NCI-H82 treated with DMSO at 0.1 percent for 48 hours (cell line): ENCODE data around the gene EPHA8.

ENCODE experiments used
- DNase-seq: peaks from one replicate; lab custom pipeline; 2025; ENCODE audit not compliant: unreplicated experiment; lab: John Stamatoyannopoulos, UW

The EPHA8 gene

DNA sequence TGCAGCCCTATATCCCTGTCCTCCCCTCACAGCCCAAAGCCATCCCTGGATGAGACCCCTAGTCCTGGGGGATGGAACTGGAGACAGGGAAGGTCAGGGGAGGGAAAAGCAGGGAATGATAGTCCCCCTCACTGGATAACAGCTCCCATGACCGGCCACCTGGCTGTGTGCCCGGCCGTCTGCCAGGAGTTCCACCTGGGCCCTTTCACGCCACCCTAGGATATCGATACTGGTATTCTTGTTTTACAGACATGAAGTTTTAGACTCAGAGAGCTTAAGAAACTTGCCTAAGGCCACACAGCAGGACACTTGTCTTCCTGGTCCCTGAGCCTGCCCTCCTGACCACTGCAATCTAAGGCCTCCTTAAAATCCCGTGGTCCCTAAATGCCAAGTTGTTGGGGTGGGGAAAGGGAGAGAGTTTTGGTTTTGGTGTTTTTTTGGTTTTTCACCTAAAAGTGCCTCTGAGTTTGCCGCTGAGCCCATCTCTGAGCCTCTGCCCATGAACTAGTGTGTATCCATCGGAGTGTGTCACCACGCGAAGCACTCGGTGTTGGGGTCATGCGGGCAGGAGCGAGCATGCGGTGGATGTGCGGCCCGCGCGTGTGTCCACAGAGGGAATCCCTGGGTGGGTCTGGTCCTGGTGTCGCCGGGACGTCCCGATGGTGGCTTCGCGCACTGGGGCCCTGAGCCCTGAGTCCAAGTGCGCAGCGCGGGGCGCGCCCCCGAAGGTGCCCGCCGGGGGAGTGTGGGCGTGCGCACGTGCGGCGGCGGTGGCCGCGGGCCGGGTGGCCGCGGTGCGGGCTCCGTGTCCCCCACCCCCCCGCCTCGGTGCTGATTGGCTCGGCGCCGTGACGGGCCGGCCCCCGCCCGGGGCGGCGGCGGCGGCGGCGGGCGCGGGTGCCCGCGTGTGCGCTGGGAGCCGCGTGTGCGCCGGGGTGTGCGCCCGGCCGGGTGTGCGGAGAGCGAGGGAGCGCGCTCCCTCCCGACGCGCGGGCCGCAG, at the start of gene EPHA8:
Gene EPHA8, plus strand, starts transcription at position 906 of the 1,000 bp plus-strand sequence. CDS start 147 bp downstream, outside the sequence.
- no peak for DNase-seq

DNA sequence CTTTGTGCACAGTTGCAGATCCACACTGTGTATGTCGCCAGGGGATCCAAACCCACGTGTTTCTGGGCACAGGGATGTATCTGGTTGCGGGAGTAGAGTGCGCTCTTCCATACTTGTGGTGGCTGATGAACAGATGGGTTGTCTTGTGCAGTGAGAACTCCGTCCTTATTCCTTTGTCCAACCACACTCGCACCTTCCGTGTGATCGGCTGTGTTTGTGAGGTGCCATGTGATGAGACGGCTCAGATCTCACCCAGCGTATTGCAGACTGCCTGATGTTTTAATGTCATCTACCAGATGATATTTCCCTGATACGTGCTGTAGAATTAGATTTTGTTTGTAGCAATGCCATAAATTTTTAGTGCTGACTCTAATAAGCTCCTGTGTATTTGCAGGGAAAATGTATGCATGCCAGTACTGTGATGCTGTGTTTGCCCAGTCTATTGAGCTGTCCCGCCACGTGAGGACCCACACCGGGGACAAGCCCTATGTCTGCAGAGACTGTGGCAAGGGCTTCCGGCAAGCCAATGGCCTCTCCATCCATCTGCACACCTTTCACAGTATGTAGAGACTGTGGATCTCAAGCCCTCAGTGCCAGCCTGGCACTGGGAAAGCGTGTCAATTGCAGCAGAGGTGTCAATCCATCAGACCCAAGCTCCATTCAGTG, 46.2 kb upstream of the EPHA8 start:
- no peak for DNase-seq

DNA sequence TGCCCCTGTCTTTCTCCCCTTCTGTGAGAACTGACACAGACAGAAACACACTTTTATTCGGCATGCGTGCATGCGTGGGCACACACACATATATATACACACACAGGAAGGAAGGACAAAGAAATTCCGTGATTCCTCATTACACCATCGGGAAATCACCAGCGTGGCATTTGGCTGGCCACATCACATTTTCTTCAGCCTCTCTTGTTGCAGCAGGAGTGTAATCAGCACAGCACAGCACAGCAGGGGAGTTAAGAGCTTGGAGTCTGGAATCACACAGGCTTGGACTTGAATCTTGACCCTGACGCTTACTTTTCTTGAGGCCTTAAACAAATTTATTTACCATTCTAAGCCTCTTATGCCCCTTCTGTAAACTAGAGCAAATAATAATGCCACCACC, 45.3 kb upstream of the EPHA8 start:
- DNase-seq = no peak

DNA sequence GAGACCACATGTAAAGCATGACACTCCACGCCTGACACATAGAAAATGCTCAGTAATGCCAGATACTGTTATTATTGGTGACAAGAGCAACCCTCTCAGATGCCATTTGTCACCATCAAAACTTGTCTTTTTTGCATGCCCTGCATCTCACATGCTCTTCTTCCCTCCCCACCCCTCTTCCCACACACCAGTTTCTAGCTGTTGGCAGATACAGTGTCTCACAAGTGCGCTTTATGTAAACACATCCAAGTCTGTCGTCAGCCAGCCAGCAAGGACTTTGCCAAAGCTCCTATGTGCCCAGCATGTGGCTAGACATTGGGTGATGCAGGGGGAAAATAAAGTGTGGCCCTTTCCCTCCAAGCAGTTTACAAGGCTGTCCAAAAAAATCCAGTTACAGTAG, 44.9 kb upstream of the EPHA8 start:
- no peak for DNase-seq

DNA sequence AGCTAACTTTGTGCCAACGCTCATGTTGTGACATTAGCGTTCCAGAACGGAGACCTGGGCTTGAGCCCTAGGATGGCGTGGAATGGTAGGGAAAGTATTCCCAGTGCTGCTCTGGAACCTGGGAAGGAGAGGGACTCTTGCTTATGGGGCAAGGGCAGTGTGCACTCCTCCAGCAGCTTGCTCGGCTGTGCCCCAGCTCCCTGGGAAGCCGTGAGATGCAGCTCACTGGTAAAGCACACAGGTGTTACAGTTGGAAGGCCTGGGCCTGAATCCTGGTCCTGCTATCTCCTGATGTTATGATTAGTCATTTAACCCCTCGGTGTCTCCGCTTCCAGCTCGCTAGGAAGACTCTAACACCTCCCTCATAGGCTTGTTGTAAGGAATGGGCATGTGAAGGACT, 42.4 kb upstream of the EPHA8 start:
- DNase-seq = no peak

DNA sequence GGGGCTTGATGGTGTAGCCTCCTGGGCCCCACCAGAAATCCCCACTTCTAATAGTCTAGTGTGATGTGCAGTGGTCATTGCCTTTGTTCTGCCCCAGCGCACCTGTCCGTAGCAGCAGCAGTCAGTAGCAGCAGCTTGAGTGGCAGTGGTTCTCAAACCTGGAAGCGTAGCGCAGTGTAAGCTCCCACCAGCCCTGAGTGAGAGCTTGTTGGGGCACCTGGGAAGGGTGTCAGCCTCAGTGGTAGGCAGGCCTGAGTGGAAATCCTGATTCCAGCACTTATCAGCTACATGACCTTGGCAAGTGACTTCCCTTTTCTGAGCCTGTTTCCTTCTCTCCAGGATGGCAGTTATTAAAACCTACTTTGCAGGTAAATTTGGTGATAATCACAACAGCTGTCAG, 41.6 kb upstream of the EPHA8 start:
- no peak for DNase-seq

DNA sequence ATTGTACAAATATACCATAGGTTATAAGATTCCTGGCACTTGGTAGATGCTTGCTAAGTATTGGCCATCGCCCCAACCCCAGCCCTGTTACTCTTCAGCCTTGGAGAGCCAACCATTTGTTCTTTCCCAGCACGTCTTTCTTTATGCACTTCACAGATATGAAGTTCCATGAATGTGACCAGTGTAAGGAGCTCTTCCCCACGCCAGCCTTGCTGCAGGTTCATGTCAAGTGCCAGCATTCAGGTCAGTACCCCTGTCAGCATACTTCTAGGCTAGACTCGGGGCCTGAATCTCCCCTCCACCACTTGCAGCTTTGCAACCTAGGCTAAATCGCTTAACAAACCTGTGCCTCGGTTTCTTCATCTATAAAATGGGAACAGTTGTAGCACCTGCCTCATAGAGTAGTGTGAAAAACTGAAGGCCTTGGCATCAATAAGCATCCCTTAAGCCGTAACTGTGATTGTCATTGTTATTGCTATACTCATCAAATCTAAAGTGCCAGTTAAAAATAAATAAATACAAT, 41.0 kb upstream of the EPHA8 start:
- no peak for DNase-seq

DNA sequence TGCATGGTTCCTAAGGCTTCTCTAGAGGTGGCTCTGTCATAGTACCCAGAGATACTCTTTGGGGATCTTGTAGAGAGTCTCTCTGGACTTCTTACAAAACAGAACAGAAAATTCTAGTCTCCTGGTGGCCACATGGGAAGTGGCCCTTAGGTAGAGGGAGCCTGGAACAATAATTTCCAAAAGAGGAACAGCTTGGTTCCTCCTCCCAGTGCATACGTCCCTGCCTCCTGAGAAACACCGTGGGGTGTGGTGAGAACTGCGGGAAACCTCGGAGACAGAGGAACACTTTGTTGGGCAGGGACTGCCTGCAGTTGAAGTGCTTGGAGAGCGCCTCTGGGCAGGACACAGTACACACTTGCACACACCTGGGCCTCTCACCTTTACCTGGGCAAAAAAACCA, 38.8 kb upstream of the EPHA8 start:
- DNase-seq = no peak

DNA sequence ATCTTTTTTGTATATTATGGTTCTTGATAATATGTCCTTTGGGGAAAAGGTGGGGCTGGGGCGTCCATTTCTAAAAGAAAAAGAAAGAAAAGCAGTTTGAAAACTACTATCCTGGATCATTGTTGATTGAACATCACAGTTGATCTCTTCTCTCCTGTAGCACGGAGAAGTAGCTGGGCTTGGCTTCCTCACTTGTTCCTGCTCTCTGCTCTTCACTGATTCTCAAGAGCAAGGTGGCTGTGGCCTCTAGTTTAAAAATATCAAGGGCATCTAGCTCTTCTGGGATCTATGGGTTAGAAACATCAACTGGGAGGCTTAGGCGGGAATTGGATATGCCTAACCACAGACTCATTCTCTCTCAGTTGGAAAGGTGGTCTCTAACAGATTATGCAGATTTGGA, 38.1 kb upstream of the EPHA8 start:
- DNase-seq = no peak

DNA sequence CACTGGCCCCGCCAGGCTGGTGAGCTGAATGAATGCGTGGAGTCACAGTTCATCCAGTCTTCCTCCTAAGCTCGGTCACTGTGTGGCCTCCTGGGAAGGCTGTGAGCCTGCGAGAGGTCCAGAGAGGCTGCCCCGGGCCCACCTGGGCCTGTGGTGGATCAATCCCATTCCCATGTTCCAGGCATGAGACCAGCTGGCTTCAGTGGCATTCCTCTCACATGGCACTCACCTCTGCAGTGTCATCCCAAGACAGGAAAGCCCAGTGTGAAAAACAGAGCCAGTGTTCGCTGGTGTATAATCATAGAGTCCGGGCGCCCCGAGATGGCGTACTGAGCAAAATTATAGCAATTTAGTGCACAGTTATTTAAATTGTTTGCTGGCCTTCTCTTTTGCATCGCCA, 37.6 kb upstream of the EPHA8 start:
- DNase-seq = no peak

DNA sequence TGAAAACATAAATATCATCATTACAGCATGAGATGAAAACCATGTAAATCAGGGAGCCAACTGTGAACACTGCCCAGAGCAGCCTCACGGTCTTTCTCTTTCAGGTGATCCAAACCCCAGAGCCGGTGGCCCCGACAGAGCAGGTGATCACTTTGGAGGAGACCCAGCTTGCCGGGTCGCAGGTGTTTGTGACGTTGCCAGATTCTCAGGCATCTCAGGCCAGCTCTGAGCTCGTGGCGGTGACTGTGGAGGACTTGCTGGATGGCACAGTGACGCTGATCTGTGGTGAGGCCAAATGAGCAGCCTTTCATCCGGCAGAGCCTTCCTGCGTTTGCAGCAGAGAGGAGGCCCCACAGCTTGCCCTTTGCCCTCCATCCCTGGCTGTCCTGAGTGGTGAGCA, 37.2 kb upstream of the EPHA8 start:
- DNase-seq = no peak

DNA sequence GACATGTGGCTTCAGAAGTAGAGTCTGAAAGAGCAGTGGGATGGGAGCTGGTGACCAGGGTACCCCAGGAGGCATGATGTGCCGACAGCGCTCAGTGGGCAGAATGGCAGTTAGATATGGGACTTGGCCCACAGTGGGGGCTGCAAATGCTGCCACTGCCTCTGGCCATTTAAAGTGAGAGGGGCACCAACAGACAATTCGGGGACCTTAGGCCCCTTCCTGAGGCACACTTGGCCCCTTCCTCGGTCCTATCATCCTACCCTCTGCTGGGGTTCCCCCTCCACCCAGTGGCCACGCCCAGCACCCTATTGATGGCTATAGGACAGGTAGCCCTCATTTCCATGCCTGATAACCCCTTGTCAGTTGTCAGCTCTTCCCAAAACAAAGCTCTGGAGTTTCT, 36.6 kb upstream of the EPHA8 start:
- DNase-seq = no peak

DNA sequence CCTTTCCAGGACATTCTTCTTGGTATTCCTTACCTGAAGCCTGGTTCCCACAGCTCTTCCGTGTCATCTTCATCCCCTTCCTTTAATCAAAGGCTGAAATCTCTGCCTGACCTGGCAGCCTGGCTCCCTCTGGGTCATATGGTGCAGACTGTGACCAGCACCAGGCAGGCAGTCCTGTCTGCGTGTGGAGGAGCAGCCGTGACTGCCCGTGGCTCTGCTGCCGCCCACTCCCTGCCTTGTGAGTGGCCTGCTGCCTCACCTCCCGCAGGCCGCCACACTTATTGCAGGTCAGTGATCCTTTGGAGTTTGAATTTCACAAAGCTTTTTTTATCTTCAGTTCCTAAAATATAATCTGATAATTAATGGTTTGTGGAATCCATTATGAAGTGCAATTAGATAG, 36.2 kb upstream of the EPHA8 start:
- DNase-seq = no peak

DNA sequence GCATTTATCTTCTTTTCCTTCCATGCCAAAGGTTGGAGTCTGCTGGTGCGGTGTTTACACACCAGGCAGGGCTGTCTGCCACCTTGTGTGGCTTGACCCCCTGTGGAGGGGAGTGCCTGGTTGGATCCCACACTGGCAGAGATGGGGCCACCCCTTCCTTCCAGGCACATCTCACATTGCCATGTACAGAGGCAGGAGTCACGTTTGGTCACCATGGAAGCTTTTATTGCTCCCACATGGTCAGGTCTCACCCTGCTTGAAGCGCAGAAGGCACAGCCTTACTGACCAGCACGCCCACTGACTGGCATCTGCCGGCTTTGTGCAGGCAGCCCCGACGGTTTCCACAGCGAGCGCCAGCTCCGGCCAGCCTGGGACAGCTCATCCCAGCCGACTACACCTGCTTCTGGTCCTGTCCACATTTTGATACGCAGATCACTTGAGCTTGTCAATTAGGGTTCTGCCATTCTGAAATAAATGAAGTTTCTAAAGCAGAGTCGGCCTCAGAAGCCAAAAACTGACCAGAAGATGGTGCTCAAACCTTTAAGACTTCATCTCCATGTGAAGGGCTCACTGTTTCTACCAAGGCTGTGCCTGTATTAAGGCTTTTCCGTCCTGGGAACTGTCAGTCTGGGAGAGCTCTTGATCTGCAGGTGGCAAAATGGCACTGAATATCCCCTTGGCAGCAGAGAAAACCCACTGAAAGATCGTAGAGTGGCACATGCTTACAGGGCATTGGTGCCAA, 35.6 kb upstream of the EPHA8 start:
- peak; percentile 31 for DNase-seq

DNA sequence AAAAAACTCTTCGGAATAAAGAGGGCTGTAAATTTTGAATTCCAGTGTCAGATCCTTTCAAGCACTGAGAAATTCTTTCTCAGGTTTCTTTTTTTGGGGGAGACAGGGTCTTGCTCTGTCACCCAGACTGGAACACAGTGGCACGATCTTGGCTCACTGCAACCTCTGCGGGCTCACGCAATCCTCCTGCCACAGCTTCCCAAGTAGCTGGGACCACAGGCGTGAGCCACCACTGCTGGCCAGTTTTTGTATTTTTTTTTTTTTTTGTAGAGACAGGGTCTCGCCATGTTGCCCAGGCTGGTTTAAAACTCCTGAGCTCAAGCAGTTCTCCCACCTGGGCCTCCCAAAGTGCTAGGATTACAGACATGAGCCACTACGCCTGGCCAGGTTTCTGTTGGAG, 34.8 kb upstream of the EPHA8 start:
- no peak for DNase-seq

DNA sequence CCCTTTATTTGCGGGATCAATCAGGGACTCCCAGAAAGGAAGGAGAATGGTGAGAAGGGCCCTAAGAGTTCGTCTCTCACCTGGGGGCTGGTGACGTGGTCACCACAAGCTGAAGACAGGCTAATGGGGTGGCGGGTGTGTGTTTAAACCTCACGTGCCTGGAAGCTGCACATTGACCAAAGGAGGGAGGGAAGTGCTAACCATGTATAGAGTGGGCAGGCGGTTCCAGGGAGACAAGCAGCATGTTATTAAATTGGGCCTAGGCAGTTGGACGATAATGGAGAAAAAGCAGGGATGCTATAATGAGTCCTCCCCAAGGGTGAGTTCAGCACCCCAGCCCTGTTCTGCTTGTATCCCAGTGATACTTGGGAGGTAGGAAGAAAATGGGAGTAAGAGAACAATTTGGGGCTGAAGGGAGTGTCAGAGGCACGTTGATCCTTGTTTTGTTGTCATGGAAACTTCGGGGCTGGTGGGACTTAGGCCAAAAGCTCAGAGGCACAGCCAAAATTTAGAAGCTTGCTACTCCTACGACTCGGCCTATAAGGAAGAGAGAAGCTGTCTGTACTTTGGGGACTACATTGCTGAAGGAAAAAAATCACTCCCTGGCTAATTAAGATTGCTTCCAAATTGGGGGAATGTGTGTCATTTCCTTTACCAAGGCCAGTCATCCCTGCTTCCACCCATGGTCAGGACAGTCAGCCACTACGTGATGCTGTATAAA, 33.2 kb upstream of the EPHA8 start:
- DNase-seq = no peak

DNA sequence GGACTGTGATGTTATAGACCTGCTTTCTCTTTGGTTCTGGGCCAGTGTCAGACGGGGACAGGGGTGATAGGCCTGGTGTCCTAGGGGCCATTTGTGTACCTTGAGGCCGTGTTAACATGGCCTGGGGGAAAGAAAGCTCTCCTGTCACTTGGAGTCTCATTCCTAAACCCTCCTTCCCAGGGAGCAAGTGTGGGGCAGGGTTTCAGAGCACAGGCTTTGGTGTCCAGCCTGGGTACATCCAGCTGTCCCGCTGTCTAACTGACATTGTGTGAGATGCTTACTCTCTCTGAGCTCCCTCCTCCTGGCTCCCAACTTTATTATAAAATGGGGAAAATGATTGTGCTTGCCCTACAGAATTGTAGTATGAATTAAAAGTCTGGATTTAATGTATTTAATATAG, 32.6 kb upstream of the EPHA8 start:
- DNase-seq = no peak

DNA sequence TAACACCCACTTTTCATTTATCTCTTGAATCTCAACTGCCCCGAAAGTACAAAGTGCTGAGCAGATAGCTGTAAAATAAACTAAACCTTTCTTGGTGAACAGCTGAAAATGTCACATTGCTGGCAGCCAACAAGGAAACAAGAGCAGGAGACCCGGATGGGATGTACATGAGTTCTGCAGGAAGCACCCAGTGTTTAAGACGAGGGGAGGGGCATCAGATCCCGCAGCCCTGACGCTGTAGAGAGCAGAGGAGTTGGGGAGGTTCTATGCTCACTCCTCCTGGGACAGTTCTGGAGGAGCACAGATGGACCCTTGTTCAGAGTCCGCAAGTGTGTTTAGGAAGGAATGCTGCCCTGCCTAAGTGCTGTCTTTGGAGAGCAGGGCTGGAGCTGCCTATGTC, 32.0 kb upstream of the EPHA8 start:
- DNase-seq = no peak

DNA sequence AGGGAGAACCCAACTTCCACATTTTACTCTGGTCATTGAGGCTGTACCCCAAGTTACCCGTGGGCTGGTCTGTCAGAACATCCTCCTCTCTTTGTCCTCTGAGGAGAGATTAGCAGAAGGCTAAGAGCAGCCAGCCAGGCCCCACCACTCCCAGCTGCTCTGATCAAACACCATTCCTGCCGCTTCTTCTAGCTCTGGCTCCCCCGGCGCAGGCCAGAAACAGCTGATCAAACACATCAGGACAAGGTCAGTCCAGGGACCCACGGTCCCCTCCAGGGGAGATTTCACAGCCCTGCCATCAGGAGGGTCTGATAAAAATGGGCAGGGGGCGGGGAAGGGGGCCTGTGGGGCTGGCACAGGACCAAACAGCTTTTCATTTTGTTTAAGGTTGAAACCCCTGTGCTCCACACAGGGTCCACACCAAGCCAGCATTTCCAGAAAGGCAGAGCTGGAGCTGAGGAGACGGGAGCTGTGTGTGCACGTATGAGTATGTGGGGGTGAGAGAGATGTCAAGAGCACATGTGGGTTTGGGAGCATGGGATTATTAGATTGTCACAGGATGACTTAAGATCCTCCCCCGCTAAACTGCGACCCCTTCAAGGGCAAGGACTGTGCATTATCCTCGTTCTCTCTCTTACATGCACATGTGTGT, 29.9 kb upstream of the EPHA8 start:
- DNase-seq = no peak

DNA sequence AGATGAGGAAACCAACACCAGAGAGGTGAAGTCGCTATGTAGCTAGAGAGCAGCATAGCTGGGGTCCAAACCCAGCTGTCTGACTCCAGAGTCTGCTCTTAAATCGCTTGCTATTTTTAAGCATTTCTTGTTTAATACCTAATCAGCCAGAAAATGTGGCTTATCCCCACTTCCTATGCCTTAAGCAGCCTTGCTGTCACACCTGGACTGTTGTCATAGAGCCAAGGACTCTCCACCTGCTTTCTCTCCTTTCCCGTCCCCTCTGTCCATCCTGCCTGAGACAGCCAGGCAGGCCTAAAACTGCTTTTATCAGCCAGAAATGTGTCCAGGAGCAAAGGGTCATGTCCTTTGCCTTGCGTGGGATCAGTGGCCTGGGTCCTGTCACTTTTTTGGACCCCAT, 28.3 kb upstream of the EPHA8 start:
- no peak for DNase-seq
